MV-4-11 (cell line): ENCODE data around the gene METTL27.
"Not testable (repeated sequence)": the region's sequence is repeated elsewhere in the genome, so short reads cannot be mapped to it uniquely, and the experiment has no call there.

ENCODE experiments used
- DNase-seq: peaks from one replicate; lab custom pipeline; 2025; lab: John Stamatoyannopoulos, UW

Gene METTL27

GRCh38 chr7:73820013-73820412 lies 22.3 kb downstream of the METTL27 start:
- no peak for DNase-seq

GRCh38 chr7:73817121-73817520 lies 25.2 kb downstream of the METTL27 start:
- DNase-seq = no peak

GRCh38 chr7:73815436-73815835 lies 26.9 kb downstream of the METTL27 start:
- no peak for DNase-seq

- no peak for DNase-seq
Measured at GRCh38 chr7:73812996-73813395, 29.3 kb downstream of the METTL27 start.

GRCh38 chr7:73811760-73812168 lies 30.6 kb downstream of the METTL27 start:
- peak; percentile 46 for DNase-seq

GRCh38 chr7:73810998-73811360 lies 31.3 kb downstream of the METTL27 start:
- no peak for DNase-seq

- peak; percentile 43 for DNase-seq
Measured at GRCh38 chr7:73809467-73809951, 32.8 kb downstream of the METTL27 start.

GRCh38 chr7:73802459-73802858 lies 39.9 kb downstream of the METTL27 start:
- no peak for DNase-seq

GRCh38 chr7:73801577-73801976 lies 40.7 kb downstream of the METTL27 start:
- DNase-seq = no peak

- no peak for DNase-seq
Measured at GRCh38 chr7:73799282-73800141, 42.8 kb downstream of the METTL27 start.

- DNase-seq = not testable (repeated sequence)
Measured at GRCh38 chr7:73797176-73797575, 45.1 kb downstream of the METTL27 start.

- DNase-seq = not testable (repeated sequence)
Measured at GRCh38 chr7:73796656-73797055, 45.7 kb downstream of the METTL27 start.

- DNase-seq = not testable (repeated sequence)
Measured at GRCh38 chr7:73795188-73795587, 47.1 kb downstream of the METTL27 start.

- not testable (repeated sequence) for DNase-seq
Measured at GRCh38 chr7:73791170-73791690, 51.1 kb downstream of the METTL27 start.

- no peak for DNase-seq
Measured at GRCh38 chr7:73789051-73789450, 53.3 kb downstream of the METTL27 start.

GRCh38 chr7:73787786-73788048 lies 54.6 kb downstream of the METTL27 start:
- not testable (repeated sequence) for DNase-seq

GRCh38 chr7:73786588-73786987 lies 55.7 kb downstream of the METTL27 start:
- no peak for DNase-seq
